HG03060 (cell line): ENCODE results near the gene LRRIQ1.

Experiments
- ATAC-seq: cut with Tn5 transposase; IDR thresholded peaks from one replicate; pipeline ENCODE4 v1.9.1; 2021; ENCODE audit warnings: low read depth, moderate number of reproducible peaks; ENCODE audit not compliant: unreplicated experiment

The LRRIQ1 gene

DNA sequence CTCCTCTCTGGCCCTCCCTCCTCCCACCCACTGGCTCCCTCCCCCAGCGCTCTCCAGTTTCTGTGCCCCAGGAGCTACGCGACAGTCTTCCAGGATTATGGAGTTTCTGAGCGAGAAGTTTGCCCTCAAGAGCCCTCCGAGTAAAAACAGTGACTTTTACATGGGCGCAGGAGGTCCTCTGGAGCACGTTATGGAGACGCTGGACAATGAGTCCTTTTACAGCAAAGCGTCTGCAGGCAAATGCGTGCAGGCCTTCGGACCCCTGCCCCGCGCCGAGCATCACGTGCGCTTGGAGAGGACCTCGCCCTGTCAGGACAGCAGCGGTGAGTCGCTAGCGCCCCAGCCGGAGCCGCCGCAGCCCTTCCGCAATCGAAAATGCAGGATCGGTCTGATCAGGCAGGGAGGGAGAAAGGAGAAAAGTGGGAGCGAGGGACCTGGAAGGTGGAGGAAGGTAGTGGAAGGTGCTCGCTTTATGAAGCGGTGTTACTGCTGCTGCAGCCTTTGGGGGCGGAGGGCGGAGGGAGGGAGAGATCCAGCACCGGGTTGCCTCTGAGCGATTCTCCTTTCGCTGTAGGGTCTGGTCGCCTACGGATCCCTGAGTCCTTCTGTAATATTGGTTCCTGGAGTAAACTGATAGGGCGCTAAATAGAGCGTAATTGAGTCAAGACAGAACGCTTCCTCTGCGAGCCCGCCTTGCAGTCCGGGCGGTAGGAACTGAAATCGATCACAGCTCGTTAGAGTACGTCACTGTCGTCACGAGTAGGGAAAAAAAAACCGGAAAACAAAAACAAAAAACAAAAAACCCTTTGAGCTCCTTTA lies 244.2 kb downstream of the LRRIQ1 start, which contains the start of gene ALX1:
ALX1 (plus strand) TSS at position 56 of the 819 bp plus-strand sequence; CDS start at position 98, 42 bp downstream.
- ATAC-seq = peak; percentile 46

DNA sequence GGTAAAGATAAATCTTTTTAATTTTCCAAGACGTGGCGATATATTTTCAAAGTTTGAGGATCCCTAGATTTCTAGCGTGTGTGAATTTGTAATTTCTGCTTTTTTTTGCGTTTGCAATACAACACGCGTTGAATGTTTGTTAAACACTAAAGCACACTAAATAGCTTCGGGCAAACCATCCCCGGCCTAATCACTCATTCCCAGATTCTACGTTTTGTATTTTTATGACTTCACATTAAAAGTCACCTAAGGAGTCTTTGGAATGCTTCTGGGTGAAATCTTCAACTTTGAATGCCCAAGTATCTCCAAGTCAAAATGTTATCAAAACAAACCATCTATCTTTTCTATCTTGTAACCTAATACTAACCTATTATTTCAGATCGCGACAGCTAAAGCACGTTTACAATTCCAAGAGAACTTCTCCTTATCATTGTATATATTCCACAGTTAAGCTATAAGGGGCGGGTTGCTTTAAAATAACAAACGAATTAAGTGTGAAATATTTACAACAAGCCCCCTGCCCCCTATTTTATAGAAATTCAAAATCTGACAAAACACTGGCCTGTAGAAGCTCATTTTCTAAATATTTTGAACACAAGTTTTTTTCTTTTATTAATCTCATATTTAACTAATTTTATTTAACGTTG lies 245.0 kb downstream of the LRRIQ1 start:
- ATAC-seq = no peak

DNA sequence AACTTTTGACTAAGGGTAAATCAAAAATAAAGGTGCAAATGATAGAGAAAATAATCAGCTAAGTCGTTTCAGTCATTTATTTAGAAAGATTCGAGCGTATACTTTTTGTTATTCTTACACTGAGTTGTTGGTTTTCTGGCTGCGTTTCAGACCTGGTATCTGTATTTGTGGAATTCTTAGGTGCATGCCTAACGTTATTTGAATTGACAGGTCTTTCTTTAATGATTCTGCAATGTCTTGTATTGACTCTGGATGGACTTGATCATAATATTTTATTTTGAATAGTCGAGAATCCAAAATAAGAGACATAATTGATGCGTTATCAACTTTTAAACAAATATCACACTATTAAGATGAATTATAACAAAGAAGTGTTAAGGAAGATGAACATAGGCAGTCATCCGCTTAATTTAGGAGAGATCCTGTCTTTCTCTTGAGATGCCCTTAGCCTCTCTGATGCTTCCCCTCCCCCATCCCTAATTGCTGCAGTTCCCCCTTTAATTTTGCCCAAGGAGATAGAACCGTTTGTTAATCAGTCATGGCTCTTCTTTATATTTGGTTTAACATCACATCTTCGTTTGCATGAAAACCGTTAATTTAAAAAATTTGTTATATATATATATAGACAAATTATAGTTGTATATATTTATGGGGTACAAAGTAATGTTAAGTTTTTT lies 245.6 kb downstream of the LRRIQ1 start:
- no peak for ATAC-seq

DNA sequence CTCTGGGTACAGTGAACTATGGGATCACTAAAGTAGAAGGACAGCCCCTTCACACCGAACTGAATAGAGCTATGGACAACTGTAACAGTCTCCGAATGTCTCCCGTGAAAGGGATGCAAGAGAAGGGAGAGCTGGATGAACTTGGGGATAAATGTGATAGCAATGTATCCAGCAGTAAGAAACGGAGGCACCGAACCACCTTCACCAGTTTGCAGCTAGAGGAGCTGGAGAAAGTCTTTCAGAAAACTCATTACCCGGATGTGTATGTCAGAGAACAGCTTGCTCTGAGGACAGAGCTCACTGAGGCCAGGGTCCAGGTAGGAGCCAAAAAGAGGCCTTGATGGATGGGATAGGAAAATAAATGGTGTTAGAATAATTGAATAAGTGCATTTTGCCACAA lies 247.4 kb downstream of the LRRIQ1 start:
- ATAC-seq = no peak
